Measurements from ENCODE around the gene RPL18.
"Not testable (repeated sequence)": the region's sequence is repeated elsewhere in the genome, so short reads cannot be mapped to it uniquely, and the experiment has no call there.

RPL18 gene

DNA sequence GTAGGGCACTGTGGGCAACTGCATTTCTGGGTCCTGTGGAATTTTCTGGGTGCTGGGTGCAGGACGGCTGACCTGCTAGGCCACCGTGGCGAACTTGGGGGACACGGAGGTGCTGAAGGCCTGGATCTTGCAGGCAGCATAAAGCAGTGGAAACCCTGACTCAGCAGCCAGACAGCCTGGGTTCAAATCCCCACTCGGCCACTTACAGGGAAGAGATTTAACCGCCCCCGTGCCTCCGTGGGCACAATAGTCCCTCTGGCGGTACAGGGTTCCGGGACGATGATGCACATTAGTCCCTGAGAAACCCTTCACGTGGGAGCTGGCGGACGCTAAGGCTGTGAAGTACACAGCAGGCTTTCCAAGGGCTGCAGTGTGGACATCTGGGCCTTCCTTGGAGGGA lies 7.1 kb downstream of the RPL18 start:
- no peak for DNase-seq

DNA sequence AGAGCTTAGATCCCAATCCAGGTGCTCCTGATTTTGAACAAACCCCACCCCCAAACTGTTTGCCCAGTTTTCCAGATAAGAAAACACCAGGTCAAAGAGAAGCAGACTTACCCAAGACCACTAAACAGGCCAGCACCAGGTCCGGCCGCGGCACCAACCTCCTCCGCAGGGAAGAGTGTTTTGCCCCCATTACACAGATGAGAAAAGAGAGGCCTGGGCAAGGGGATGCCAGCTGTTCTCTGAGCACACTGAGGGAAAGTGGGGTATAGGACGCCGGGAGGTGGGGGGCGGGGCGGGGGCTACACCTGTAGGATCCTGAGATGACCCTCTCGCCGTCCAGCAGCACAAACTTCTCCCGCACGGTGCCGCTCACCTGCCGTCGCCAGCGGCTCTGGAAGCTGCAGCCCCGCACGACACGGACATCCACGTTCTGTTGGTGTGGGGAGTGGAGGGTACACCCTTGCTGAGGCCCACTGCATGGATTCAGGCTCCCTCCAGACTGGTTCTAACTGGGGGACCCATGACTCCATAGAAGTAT lies 9.3 kb downstream of the RPL18 start:
- DNase-seq, result no peak

DNA sequence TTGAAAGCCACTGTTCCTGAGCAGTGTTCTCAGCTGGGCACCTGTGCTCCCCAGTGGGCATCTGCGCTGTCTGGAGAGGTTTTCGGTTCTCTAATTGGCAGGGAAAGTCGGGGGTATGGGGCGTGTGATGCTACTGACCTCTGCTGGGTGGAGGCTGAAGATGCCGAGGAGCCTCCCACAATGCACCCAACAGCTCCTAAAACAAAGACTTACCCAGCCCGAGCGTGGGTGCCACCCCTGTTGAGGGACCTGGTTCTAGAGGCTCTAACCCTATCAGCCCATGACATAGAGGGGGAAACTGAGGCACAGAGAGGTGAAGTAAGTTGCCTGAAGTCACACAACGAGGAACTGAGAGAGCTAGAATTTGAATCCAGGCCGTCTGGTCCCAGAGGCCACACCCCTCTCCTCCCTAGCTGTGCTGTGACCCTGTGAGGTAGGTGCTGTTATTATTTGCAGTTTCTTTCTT lies 10.1 kb downstream of the RPL18 start:
- DNase-seq, result peak; percentile 49

DNA sequence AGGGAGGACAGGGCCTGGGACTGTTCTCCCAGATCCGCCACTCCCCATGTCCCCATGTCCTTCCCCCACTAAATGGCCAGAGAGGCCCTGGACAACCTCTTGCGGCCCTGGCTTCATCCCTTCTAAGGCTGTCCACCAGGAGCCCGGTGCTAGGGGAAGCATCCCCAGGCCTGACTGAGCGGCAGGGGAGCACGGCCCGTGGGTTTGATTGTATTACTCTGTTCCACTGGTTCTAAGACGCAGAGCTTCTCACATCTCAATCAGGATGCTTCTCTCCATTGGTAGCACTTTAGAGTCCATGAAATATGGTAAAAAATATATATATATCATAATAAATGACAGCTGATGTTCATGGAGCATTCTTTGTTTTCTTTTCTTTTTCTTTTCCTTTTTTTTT lies 11.6 kb downstream of the RPL18 start:
- no peak for DNase-seq

DNA sequence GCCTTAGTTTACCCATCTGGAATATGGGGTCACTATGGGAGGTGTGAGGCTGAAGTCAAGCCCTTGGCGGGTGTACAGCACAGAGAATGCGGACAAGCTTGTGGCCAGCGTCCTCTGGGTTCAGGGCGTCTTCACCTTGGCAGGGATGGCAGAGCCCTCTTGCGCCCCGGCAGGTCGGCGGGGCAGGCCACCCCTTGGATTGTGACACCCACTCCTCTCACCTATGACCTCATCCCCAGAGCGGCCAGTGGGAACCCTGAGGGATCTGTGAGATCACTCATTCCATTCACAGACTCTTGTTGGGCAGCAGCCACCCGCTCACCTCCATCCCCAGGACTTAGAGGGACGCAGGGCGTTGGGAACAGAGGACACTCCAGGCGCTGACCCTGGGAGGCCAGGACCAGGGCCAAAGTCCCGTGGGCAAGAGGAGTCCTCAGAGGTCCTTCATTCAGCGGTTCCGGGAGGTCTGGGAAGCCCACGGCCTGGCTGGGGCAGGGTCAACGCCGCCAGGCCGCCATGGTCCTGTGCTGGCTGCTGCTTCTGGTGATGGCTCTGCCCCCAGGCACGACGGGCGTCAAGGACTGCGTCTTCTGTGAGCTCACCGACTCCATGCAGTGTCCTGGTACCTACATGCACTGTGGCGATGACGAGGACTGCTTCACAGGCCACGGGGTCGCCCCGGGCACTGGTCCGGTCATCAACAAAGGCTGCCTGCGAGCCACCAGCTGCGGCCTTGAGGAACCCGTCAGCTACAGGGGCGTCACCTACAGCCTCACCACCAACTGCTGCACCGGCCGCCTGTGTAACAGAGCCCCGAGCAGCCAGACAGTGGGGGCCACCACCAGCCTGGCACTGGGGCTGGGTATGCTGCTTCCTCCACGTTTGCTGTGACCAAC lies 12.3 kb downstream of the RPL18 start, which contains the start of gene SPACA4:
SPACA4 (plus strand) TSS at position 280 of the 896 bp plus-strand sequence; CDS start at position 517, 237 bp downstream.
- no peak for DNase-seq

DNA sequence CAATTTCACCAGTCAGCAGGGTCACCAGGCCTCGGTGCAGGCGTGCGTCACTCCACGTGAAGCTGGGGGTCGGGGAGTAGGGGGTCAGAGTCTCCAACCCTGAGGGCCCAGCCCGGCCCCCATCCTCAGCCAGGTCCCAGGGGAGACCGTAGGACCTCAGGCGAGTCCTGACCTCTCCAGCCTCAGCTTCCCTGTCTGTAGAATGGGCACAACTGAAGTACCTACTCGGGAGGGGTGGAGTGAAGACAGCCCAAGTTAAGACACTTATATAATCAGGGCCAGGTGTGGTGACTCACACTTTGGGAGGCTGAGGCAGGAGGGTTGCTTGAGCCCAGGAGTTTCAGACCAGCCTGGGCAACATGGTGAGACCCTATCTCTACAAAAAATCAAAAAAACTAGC lies 15.1 kb downstream of the RPL18 start:
- DNase-seq, result no peak

DNA sequence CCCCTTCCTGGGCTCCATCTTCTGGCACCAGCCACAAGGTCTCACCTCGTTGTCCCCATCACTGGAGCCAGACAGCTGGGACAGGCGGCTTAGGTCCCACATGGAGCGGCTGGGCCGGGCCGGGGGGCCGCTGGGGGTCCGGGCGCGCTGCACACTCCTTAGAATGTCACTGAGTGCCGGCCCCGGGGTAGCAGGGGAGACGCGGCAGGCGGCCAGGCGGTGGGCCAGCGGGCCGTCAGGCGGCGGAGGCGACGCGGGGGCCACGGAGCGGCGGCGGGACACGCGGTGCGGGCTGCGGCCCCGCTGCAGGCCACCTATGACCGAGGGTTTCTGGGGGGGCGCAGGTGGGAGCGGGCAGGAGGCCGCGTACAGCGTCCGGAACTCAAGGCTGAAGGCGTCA lies 15.5 kb downstream of the RPL18 start:
- no peak for DNase-seq

DNA sequence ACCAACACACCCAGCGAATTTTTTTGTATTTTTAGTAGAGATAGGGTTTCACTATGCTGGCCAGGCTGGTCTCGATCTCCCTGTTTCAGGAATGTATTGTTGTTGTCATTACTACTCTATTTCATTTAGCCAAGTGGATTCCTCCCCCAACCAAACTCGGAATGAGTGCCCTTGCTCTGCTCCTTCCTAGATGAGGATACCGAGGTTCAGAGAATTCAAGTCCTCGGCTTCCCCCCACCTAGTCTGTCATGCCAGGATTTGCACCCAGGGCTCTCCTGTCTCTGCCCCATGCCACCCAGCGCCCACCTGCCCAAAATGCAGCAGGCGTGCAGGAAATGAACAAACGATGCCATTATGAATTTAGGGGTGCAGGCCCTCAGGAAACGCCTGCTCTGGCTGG lies 16.0 kb downstream of the RPL18 start:
- DNase-seq, result no peak

DNA sequence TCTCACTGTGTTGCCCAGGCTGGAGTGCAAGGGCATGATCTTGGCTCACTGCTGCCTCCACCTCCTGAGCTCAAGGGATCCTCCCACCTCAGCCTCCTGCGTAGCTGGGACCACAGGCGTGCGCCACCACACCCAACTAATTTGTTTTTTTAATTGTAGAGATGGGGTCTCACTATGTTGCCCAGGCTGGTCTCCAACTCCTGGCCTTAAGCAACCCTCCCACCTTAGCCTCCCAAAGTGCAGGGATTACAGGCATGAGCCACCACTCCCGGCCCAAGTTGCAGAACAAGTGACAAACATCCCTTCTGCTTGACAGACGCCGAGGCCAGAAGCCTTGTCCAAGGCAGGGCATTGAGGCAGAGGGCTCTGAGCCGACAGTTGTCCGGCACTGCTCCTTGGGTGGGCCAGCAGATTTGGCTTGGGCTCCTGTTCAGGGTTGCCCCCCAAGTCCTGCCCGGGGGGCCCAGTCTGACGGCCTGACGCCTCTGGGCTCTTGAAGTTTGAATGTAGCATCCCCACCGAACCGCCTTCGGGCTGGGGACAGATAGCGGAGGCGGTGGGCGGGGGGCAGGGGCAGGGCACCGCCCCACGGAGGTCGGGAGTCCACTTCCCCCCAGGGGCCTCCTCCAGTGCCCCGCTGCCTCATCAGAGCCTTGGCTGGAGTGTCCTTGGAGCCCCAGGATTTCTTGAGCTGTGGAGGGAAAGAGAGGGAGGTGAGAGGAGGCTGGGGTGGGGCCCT lies 18.1 kb downstream of the RPL18 start:
- no peak for DNase-seq

DNA sequence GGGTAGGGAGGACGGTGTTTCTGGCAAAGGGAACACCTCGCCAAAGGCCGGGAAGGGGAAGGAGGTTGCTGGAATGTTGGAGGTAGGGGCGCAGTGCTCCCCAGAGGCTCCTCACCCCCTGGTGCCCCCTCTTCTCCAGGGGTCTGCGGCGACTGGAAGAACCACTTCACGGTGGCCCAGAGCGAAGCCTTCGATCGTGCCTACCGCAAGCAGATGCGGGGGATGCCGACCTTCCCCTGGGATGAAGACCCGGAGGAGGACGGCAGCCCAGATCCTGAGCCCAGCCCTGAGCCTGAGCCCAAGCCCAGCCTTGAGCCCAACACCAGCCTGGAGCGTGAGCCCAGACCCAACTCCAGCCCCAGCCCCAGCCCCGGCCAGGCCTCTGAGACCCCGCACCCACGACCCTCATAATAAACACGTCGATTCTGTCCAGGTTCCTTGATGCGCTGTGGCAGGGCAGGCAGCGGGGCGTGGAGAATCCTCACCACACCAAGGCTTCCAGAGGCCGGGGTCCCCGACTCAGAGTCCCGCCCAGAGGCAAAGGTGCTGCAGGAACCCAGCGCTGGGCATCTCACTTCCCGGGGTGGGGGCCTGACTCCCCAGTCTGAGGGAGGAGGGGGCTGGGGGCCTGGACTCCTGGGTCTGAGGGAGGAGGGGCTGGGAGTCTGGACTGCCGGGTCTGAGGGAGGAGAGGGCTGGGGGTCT lies 19.8 kb downstream of the RPL18 start:
- no peak for DNase-seq

DNA sequence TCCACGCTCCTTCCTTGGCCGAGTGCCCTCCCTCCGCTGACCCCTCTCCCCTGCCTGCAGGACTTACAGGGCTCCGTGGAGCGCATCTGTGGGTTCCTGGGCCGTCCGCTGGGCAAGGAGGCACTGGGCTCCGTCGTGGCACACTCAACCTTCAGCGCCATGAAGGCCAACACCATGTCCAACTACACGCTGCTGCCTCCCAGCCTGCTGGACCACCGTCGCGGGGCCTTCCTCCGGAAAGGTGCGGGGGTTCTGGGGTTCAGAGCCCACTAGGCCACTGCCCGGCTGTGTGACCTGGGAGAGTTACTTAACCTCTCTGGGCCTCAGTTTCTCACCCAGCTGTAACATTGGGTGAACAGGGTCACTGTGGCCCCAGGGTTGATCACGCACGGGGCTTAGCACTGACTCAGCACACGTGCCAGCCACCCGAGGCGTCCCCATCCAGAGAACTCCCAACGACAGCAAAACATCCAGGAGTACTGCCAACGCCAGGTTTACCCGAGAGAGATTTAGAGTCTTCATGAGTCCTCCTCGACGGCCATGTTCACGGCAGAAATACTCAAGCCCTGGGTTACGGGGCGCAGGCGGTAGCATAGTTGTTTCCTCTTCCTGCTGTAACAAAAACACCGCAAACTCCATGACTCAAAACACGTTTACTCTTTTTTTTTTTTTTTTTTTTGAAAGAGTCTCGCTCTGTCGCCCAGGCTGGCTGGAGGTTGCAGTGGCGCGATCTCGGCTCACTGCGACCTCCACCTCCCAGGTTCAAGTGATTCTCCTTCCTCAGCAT lies 22.1 kb downstream of the RPL18 start:
- peak; percentile 45 for DNase-seq

DNA sequence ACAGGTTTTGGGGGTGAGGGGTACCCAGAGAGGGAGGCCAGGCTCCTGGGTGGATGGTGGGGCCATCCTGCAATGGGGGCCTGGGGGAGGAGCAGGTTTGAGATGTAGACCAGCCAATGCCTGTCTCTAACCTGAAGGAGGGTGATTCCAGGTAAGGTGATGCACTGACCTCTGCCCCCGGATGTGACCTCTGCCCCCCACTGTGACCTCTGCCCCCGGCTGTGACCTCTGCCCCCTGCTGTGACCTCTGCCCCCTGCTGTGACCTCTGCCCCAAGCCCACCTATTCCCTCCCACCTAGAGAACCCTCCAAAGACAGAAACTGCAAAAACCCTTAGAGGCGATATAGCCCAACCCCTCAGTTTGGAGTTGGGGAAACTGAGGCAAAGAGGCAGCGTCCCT lies 22.7 kb downstream of the RPL18 start:
- no peak for DNase-seq

DNA sequence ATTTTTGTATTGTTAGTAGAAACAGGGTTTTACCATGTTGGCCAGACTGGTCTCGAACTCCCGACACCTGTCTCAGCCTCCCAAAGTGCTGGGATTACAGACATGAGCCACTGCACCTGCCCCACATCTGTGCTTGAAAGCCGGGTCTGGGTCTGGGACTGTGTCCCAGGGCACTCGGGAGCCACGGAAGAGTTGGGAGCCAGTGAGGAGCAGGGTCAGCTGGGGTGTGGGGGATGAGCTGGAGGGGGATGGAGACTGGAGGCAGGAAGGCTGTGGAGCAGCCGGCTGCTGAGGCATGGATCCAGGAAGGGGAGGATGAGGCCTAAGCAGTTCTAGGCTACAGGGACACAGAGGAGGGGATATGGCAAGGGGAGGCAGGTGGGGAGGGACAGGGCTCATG lies 23.1 kb downstream of the RPL18 start:
- no peak for DNase-seq

DNA sequence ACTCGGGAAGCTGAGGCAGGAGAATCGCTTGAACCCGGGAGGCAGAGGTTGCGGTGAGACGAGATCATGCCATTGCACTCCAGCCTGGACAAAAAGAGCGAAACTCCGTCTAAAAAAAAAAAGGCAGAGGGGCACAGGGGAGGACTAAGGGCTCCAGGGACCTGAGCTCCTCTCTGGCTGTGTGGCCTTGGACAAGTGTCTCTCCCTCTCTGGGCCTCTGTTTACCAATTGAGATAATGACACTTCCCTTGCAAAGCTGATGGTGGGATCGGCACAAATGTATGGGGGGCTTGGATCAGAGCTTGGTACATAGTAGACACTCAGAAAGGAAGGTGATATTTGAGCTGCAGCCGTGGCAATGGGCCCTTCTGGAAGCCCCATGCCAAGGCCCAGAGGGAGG lies 23.8 kb downstream of the RPL18 start:
- no peak for DNase-seq

DNA sequence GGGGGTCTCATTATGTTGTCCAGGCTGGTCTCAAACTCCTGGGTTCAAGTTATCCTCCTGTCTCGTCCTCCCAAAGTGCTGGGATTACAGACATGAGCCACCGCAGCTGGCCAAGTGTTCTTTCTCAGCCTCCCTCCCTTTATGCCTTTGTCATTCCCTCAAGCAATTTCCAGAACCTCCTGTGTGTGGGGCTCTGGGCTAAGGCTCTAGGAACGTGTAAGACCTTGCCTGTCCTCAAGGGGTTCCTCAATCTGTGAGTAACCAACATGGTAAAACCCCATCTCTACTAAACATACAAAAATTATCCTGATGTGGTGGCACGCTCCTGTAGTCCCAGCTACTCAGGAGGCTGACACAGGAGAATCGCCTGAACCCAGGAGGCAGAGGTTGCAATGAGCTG lies 28.0 kb downstream of the RPL18 start:
- DNase-seq, result no peak

DNA sequence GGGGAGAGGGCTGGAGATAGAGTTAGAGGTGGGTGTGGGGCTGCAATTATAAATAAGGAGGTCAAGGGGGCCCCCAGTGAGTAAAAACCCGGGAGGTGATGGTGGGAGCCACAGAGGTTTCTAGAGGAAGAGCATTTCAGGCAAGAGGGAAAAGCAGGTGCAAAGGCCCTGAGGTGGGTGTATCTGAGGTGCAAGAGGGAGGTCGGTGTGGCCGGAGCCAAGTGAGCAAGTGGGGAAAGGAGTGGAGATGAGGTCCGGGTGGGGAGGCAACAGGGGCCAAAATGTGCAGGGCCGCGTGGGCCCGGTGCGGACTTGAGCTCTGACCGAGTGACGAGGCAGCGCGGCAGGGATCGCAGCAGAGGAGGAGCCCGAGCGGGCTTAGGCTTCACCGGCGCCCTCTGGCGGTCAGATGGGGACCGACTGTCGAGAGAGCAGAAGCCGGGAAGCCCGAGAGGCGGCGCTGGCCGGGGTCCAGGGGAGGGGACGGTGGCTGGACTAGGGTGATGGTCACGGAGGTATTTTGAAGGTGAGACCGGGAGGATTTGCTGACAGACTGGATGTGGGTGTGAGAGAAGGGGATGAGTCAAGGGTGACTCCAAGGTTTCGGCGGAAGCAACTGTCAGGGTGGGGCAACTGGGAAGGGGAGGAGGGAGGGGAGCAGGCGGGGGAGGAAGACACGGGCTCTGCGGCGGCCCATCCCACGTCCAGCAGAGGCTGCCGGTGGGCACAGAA lies 30.1 kb downstream of the RPL18 start:
- DNase-seq, result peak; percentile 73

DNA sequence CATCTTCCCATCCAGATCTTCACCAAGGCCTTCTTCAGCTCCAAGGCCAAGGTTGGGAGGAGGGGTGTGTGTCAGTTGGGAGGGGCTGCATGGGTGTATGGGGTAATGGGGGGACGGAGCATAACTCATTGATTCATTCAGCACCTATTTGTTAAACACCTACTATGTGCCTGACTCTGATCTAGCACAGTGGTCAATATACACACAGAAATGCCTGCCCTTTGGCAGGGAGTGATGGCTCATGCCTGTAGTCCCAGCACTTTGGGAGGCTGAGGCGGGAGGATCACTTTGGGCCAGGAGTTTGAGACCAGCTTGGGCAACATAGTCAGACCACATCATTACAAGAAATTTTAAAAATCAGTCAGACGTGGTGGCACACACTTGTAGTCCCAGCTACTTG lies 31.6 kb downstream of the RPL18 start:
- DNase-seq, result no peak

DNA sequence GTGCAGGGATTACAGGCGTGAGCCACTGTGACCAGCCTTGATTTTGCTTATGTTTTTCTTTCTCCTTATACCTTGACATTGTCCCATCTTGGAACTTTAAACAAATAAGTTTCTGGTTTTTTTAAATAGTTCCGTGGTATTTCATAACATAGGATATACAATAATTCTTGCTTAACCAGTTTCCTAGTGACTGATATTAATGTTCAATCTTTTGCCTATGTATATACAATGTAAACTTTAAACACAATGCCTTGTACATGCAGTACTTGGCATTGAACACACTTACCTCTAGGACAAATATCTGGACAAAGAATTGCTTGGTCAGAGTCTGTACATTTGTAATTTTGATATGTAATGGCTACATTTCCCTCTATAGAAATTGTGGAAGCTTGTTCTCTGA lies 36.8 kb downstream of the RPL18 start:
- no peak for DNase-seq

DNA sequence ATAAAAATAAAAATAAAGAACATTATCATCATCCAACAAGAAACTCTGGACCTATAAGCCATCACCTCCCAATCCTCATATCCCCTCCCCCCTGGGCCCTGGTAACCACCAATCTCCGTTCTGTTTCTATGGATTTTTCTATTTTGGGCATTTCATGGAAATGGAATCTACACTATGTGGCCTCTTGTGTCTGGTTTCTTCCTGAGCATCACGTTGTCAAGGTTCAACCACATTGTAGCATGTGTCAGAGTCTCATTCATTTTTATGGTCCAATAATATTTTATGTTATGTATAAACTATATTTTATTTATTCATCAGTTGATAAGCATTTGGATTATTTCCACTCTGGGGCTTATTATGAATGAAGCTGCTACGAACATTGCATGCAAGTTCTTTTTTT lies 40.1 kb downstream of the RPL18 start:
- DNase-seq, result no peak

DNA sequence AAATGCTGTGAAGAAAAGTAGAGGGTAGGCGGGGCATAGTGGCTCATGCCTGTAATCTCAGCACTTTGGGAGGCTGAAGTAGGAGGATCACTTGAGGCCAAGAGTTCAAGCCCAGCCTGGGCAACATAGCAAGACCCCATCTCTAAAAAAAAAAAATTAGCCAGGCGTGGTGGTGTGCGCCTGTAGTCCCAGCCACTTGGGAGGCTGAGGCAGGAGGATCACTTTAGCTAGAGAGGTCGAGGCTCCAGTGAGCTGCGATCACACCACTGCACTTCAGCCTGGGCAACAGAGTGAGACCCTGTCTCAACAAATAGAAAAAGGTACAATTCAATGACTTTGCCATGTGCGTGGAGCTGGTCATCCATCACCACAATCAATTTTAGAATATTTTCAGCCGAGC lies 41.1 kb downstream of the RPL18 start:
- DNase-seq, result not testable (repeated sequence)

DNA sequence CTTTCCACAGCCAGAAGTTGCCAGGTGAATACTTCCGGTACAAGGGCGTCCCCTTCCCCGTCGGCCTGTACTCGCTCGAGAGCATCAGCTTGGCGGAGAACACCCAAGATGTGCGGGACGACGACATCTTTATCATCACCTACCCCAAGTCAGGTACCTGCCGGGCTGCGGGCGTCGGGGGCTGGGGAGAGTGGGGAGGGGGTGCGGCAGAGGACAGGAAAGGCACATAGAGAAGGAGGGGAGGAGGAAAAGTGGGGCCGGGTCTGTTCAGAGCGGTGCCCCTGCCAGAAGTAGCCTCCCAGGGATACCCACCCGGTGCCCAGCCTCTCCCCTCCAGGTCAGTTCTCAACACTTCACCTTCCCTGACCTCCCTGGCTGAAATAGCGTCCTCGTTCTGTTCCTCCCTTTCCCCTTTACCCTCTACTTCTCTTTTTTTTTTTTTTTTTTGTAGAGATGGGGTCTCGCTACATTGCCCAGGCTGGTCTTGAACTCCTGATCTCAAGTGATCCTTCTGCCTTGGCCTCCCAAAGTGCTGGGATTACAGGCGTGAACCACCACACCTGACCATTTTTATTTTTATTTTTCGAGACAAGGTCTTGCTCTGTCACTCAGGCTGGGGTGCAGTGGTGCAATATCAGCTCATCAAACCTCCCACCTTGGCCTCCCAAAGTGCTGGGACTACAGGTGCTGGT lies 42.9 kb downstream of the RPL18 start:
- no peak for DNase-seq

Measured in activated effector memory CD4-positive, alpha-beta T cell treated with Interleukin-2 at 50 U/mL for 16 hours (primary cell).